HEK293 (cell line): Measurements from ENCODE around the gene CEP295NL.
A peak's percentile ranks its signal among the peaks of the same experiment; 100 is the strongest.

Experiments used
- HOXD13 ChIP-seq: sonication (generic); formaldehyde crosslinking; IDR thresholded peaks from 2 replicates; pipeline ENCODE4 v1.8.0; 2022; ENCODE audit warnings: missing genetic modification reagents, borderline replicate concordance
- KLF16 ChIP-seq: fragments of 450-650 bp; formaldehyde crosslinking; IDR thresholded peaks from 2 replicates; pipeline ENCODE4 v1.5.1; 2017; ENCODE audit warnings: missing biosample characterization, missing genetic modification characterization
- ZFHX2 ChIP-seq: fragments of 450-650 bp; formaldehyde crosslinking; conservative IDR thresholded peaks from 2 replicates; pipeline ENCODE4 v1.5.1; 2016; ENCODE audit warnings: missing biosample characterization, missing genetic modification characterization
- ZNF138 ChIP-seq: fragments of 450-650 bp; formaldehyde crosslinking; IDR thresholded peaks from 2 replicates; pipeline ENCODE4 v1.5.1; 2016; ENCODE audit warnings: missing biosample characterization, missing genetic modification characterization, borderline replicate concordance
- ZNF157 ChIP-seq: fragments of 450-650 bp; formaldehyde crosslinking; IDR thresholded peaks from 2 replicates; pipeline ENCODE4 v1.5.1; 2016; ENCODE audit warnings: missing biosample characterization, missing genetic modification characterization
- ZNF16 ChIP-seq: fragments of 450-650 bp; formaldehyde crosslinking; IDR thresholded peaks from 2 replicates; pipeline ENCODE4 v1.5.1; 2016; ENCODE audit warnings: low read depth, missing biosample characterization, missing genetic modification characterization
- ZNF184 ChIP-seq: fragments of 450-650 bp; IDR thresholded peaks from 2 replicates; pipeline ENCODE4 v1.5.1; 2018; ENCODE audit warnings: missing biosample characterization, mild to moderate bottlenecking, missing genetic modification characterization
- ZNF324 ChIP-seq: fragments of 450-650 bp; formaldehyde crosslinking; IDR thresholded peaks from 2 replicates; pipeline ENCODE4 v1.5.1; 2016; ENCODE audit warnings: missing biosample characterization, missing genetic modification characterization
- ZNF416 ChIP-seq: fragments of 450-650 bp; formaldehyde crosslinking; IDR thresholded peaks from 2 replicates; pipeline ENCODE4 v1.5.1; 2016; ENCODE audit warnings: missing biosample characterization, missing genetic modification characterization
- ZNF423 ChIP-seq: fragments of 450-650 bp; formaldehyde crosslinking; IDR thresholded peaks from 2 replicates; pipeline ENCODE4 v1.5.1; 2016; ENCODE audit warnings: missing biosample characterization, missing genetic modification characterization
- ZNF433 ChIP-seq: fragments of 450-650 bp; formaldehyde crosslinking; IDR thresholded peaks from 2 replicates; pipeline ENCODE4 v1.5.1; 2016; ENCODE audit warnings: missing biosample characterization, missing genetic modification characterization, low read depth
- ZNF544 ChIP-seq: fragments of 450-650 bp; formaldehyde crosslinking; IDR thresholded peaks from 2 replicates; pipeline ENCODE4 v1.5.0; 2017; ENCODE audit warnings: missing biosample characterization, missing genetic modification characterization
- ZNF585B ChIP-seq: fragments of 450-650 bp; formaldehyde crosslinking; IDR thresholded peaks from 2 replicates; pipeline ENCODE4 v1.5.1; 2016; ENCODE audit warnings: missing biosample characterization, missing genetic modification characterization
- ZNF621 ChIP-seq: fragments of 450-650 bp; formaldehyde crosslinking; IDR thresholded peaks from 2 replicates; pipeline ENCODE4 v1.5.1; 2017; ENCODE audit warnings: missing biosample characterization, missing genetic modification characterization
- ZNF629 ChIP-seq: fragments of 450-650 bp; formaldehyde crosslinking; IDR thresholded peaks from 2 replicates; pipeline ENCODE4 v1.5.1; 2017; ENCODE audit warnings: missing biosample characterization, missing genetic modification characterization
- ZNF677 ChIP-seq: fragments of 450-650 bp; IDR thresholded peaks from 2 replicates; pipeline ENCODE4 v1.5.0; 2018; ENCODE audit warnings: missing biosample characterization, mild to moderate bottlenecking, missing genetic modification characterization, moderate library complexity
- ZSCAN23 ChIP-seq: fragments of 450-650 bp; formaldehyde crosslinking; IDR thresholded peaks from 2 replicates; pipeline ENCODE4 v1.5.1; 2016; ENCODE audit warnings: missing biosample characterization, missing genetic modification characterization
- TF ChIP-seq, protein P1 (sequence below): fragments of 450-650 bp; formaldehyde crosslinking; IDR thresholded peaks from 2 replicates; pipeline ENCODE4 v1.5.1; 2016; ENCODE audit warnings: missing biosample characterization, missing genetic modification characterization, borderline replicate concordance
- TF ChIP-seq, protein P2 (sequence below): fragments of 450-650 bp; formaldehyde crosslinking; IDR thresholded peaks from 2 replicates; pipeline ENCODE4 v1.5.1; 2016; ENCODE audit warnings: missing biosample characterization, missing genetic modification characterization
- TF ChIP-seq, protein P3 (sequence below): fragments of 450-650 bp; formaldehyde crosslinking; conservative IDR thresholded peaks from 2 replicates; pipeline ENCODE4 v1.5.1; 2016; ENCODE audit warnings: low read depth, missing biosample characterization, missing genetic modification characterization
- TF ChIP-seq, protein P4 (sequence below): fragments of 450-650 bp; formaldehyde crosslinking; IDR thresholded peaks from 2 replicates; pipeline ENCODE4 v1.5.1; 2016; ENCODE audit warnings: missing biosample characterization, missing genetic modification characterization

Gene CEP295NL

DNA sequence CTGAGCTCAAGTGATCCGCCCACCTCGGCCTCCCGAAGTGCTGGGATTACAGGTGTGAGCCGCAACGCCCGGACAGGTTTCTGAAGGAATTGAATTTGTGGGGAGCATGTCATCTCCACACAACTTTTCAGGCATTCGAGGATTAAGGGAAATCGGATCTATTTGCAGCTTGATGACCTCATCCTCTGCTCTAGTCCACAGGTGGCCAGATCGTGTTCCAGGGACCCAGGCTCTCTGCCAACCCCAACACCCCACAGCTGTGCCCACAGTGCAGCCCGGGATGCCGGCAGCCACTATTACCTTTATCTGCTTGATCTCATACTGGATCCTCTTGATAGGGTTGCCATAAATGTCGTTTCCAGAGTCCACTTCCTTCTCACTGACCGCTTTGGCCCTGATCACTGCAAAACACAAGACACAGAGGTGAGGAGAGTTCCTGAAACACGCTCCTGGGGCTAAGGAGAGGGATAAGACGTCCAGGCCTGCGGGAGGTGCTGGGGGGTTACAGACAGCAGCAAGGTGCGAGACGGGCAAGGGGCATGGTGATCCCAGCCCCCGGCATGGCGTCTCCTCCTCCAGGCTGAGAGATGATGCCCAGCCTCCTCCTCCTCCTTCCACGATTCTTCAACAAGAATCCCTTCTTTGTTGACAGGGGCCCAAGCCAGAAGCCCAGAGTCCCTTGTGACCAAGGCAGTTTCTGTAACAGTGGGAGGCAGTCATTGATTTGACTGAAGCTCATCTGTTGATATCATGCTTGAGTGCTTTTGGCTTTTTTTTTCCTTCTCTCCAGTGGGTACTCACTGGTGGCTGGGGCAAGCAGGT is 29.3 kb downstream of the CEP295NL start (continued):
- no peak for TF ChIP-seq HOXD13 (CRISPR knock-in tag)
- TF ChIP-seq ZNF157 (tag by site-specific recombination) = no peak
- no peak for TF ChIP-seq ZNF544 (tag by site-specific recombination)
- no peak for TF ChIP-seq ZNF138
- no peak; the same call in 1 of the 2 replicates for TF ChIP-seq ZNF423 (tag by site-specific recombination)
- TF ChIP-seq ZSCAN23 (tag by site-specific recombination) = no peak
- TF ChIP-seq ZNF16 = no peak
- no peak for TF ChIP-seq ZNF184 (tag by site-specific recombination)
- peak; percentile 93 for TF ChIP-seq ZNF629
- no peak for TF ChIP-seq ZNF677
- TF ChIP-seq, protein P1, sequence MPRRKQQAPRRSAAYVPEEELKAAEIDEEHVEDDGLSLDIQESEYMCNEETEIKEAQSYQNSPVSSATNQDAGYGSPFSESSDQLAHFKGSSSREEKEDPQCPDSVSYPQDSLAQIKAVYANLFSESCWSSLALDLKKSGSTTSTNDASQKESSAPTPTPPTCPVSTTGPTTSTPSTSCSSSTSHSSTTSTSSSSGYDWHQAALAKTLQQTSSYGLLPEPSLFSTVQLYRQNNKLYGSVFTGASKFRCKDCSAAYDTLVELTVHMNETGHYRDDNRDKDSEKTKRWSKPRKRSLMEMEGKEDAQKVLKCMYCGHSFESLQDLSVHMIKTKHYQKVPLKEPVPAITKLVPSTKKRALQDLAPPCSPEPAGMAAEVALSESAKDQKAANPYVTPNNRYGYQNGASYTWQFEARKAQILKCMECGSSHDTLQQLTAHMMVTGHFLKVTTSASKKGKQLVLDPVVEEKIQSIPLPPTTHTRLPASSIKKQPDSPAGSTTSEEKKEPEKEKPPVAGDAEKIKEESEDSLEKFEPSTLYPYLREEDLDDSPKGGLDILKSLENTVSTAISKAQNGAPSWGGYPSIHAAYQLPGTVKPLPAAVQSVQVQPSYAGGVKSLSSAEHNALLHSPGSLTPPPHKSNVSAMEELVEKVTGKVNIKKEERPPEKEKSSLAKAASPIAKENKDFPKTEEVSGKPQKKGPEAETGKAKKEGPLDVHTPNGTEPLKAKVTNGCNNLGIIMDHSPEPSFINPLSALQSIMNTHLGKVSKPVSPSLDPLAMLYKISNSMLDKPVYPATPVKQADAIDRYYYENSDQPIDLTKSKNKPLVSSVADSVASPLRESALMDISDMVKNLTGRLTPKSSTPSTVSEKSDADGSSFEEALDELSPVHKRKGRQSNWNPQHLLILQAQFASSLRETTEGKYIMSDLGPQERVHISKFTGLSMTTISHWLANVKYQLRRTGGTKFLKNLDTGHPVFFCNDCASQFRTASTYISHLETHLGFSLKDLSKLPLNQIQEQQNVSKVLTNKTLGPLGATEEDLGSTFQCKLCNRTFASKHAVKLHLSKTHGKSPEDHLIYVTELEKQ = peak; percentile 77
- TF ChIP-seq ZNF585B (tag by site-specific recombination) = no peak
- no peak for TF ChIP-seq ZNF324 (tag by site-specific recombination)
- TF ChIP-seq, protein P2, sequence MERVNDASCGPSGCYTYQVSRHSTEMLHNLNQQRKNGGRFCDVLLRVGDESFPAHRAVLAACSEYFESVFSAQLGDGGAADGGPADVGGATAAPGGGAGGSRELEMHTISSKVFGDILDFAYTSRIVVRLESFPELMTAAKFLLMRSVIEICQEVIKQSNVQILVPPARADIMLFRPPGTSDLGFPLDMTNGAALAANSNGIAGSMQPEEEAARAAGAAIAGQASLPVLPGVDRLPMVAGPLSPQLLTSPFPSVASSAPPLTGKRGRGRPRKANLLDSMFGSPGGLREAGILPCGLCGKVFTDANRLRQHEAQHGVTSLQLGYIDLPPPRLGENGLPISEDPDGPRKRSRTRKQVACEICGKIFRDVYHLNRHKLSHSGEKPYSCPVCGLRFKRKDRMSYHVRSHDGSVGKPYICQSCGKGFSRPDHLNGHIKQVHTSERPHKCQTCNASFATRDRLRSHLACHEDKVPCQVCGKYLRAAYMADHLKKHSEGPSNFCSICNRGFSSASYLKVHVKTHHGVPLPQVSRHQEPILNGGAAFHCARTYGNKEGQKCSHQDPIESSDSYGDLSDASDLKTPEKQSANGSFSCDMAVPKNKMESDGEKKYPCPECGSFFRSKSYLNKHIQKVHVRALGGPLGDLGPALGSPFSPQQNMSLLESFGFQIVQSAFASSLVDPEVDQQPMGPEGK (tag by site-specific recombination) = peak; percentile 74
- TF ChIP-seq ZNF433 (tag by site-specific recombination) = no peak
- no peak for TF ChIP-seq ZNF416 (tag by site-specific recombination)
- TF ChIP-seq, protein P3, sequence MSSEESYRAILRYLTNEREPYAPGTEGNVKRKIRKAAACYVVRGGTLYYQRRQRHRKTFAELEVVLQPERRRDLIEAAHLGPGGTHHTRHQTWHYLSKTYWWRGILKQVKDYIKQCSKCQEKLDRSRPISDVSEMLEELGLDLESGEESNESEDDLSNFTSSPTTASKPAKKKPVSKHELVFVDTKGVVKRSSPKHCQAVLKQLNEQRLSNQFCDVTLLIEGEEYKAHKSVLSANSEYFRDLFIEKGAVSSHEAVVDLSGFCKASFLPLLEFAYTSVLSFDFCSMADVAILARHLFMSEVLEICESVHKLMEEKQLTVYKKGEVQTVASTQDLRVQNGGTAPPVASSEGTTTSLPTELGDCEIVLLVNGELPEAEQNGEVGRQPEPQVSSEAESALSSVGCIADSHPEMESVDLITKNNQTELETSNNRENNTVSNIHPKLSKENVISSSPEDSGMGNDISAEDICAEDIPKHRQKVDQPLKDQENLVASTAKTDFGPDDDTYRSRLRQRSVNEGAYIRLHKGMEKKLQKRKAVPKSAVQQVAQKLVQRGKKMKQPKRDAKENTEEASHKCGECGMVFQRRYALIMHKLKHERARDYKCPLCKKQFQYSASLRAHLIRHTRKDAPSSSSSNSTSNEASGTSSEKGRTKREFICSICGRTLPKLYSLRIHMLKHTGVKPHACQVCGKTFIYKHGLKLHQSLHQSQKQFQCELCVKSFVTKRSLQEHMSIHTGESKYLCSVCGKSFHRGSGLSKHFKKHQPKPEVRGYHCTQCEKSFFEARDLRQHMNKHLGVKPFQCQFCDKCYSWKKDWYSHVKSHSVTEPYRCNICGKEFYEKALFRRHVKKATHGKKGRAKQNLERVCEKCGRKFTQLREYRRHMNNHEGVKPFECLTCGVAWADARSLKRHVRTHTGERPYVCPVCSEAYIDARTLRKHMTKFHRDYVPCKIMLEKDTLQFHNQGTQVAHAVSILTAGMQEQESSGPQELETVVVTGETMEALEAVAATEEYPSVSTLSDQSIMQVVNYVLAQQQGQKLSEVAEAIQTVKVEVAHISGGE (tag by site-specific recombination) = no peak
- TF ChIP-seq ZFHX2 (tag by site-specific recombination) = peak; percentile 31
- TF ChIP-seq ZNF621 (tag by site-specific recombination) = no peak
- TF ChIP-seq, protein P4, sequence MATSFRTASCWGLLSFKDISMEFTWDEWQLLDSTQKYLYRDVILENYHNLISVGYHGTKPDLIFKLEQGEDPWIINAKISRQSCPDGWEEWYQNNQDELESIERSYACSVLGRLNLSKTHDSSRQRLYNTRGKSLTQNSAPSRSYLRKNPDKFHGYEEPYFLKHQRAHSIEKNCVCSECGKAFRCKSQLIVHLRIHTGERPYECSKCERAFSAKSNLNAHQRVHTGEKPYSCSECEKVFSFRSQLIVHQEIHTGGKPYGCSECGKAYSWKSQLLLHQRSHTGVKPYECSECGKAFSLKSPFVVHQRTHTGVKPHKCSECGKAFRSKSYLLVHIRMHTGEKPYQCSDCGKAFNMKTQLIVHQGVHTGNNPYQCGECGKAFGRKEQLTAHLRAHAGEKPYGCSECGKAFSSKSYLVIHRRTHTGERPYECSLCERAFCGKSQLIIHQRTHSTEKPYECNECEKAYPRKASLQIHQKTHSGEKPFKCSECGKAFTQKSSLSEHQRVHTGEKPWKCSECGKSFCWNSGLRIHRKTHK (tag by site-specific recombination) = no peak
- TF ChIP-seq KLF16 (tag by site-specific recombination) = peak; percentile 57; the same call in 1 of the 2 replicates
